ENCODE results near the gene SOX6.

SOX6 gene

DNA sequence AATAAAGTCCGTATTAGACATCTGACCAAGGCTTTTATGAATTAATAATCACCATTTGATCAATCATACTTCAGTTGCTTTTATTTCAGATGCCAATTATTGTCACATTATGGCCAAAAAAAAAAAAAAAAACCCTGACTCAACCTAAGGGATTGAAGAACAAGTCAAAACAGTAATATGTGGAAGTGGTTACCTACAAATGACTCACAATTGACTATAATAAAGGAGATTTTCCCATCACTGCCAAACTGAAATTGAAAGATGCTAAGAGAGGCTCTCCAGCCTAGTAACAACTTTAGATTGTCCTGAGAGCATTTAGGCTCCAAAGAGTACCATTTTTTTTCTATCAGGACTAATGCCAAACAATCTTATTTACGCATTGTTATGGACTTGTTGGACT, 35.2 kb downstream of the SOX6 start:
- Mint-ChIP-seq H3K27me3 (ENCODE audit: low read depth) (no peaks in the 10 kb centered on the region), H3K4me1 (ENCODE audit: low read depth) (no peaks in the 10 kb centered on the region), H3K36me3 (ENCODE audit: low read depth) (no peaks in the 10 kb centered on the region), H3K4me3 (no peak overlapping the region), H3K27ac (no peak overlapping the region), H3K9me3 (no peaks in the 10 kb centered on the region)
- DNase-seq (ENCODE audit: low spot score), result no peak

DNA sequence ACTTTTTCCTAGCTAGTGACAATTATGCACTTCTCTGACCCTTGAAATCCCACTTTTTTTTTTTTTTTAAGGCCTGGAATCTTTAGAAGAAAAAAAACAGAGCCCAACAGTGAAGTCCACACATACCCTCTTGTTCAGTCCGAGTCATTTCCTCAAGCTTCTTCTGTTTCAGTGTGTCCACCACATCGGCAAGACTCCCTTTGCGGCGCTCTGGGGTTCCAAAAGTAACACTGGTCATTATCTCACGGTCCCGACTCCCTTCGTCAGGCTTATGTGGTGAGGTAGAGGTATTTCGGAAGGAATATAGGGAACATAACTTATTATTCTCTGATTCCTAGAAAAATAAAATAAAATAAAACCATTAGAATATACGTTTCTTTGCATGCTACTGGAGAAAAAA, 38.0 kb downstream of the SOX6 start:
- Mint-ChIP-seq H3K4me3 (no peak overlapping the region), H3K9me3 (no peaks in the 10 kb centered on the region), H3K27ac (no peak overlapping the region), H3K36me3 (ENCODE audit: low read depth) (no peaks in the 10 kb centered on the region), H3K27me3 (ENCODE audit: low read depth) (no peaks in the 10 kb centered on the region), H3K4me1 (ENCODE audit: low read depth) (no peaks in the 10 kb centered on the region)
- DNase-seq (ENCODE audit: low spot score), result no peak

DNA sequence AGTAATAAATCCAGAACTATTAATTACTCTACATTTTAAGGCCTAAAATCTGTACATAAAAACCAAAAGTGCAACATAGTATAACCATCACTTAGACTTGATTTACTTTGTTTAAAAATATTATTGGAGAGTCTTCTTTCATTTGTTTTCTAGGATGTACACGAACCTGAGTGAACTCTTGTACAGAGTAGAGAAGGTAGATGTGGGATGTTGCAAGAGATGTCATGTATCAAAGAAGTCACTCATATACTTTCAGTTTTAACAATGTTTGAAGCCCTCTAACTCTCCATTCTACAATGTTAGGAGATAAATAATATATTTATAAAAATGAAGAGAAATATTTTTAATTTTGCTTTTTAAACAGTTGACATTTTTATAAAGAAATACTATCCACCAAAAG, 38.6 kb downstream of the SOX6 start:
- DNase-seq (ENCODE audit: low spot score), result no peak
- no peaks in the 10 kb centered on the region for H3K9me3 Mint-ChIP-seq
- no peaks in the 10 kb centered on the region for H3K4me1 Mint-ChIP-seq (ENCODE audit: low read depth)
- no peak overlapping the region for H3K27ac Mint-ChIP-seq
- no peaks in the 10 kb centered on the region for H3K27me3 Mint-ChIP-seq (ENCODE audit: low read depth)
- H3K4me3 Mint-ChIP-seq, result no peak overlapping the region
- no peaks in the 10 kb centered on the region for H3K36me3 Mint-ChIP-seq (ENCODE audit: low read depth)

DNA sequence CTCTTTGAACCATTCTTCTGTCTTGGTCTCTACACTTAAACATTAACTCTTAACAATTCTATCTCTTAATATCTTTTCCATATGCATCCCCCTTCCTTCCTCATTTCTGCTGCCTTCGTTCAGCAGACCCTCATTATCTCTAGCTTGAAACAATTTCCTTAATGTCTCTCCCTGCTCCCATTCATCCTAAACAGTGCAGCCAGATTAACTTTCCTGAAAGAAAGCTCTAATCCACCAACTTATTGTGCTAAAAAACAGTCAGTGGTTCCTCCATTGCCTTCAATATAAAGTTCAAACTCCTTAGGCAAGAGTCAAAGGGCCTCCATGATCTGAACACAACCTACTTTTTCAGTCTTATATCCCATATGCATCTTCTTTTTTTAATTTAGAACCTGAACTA, 42.5 kb downstream of the SOX6 start:
- no peaks in the 10 kb centered on the region for H3K4me1 Mint-ChIP-seq (ENCODE audit: low read depth)
- H3K27me3 Mint-ChIP-seq (ENCODE audit: low read depth), result no peaks in the 10 kb centered on the region
- no peak overlapping the region for H3K27ac Mint-ChIP-seq
- no peaks in the 10 kb centered on the region for H3K36me3 Mint-ChIP-seq (ENCODE audit: low read depth)
- no peak overlapping the region for H3K4me3 Mint-ChIP-seq
- no peaks in the 10 kb centered on the region for H3K9me3 Mint-ChIP-seq
- no peak for DNase-seq (ENCODE audit: low spot score)

DNA sequence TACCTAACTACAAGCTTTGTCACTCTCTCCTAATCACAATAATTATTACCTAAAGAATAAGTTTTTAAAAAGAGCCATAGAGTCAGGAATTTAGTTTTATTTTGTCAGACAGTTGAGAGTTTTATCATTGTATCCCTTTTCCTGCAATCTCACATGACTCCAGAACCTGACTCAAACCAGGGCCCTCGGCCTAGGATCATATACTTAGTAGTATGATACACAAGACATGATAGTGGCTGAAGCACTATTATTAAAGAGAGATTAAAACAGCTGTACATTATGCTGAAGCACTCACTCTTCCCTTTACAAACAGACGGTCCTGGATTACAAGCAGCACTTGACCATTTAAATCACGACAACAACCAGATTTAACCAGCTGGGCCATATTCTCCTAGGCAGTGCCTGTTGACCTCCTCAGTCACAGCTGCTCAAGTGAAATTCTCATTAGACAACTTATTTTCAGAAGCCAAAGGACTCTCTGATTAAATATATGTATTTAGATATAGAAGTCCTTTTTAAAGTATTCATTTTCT, 44.0 kb downstream of the SOX6 start:
- H3K27me3 Mint-ChIP-seq (ENCODE audit: low read depth), result no peaks in the 10 kb centered on the region
- no peak overlapping the region for H3K4me3 Mint-ChIP-seq
- DNase-seq (ENCODE audit: low spot score), result no peak
- no peaks in the 10 kb centered on the region for H3K4me1 Mint-ChIP-seq (ENCODE audit: low read depth)
- H3K36me3 Mint-ChIP-seq (ENCODE audit: low read depth), result no peaks in the 10 kb centered on the region
- H3K9me3 Mint-ChIP-seq, result no peaks in the 10 kb centered on the region
- no peak overlapping the region for H3K27ac Mint-ChIP-seq

DNA sequence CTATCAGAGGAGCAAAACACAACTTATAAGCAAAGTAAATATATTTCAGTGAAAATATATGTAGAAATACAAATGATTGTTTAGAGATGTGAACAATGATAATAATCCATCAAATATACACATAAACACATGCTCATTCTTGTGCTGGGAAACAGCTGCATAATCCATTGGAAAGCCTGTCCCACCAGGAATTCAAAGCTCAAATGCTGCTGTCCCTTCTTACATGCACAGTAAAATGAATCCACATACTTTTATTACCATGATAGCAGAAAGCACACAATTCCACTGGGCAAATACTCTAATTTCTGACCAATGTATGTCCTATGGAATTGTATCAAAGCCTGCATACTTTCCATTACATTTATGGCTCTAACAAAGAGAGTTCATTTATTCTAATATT, 44.5 kb downstream of the SOX6 start:
- Mint-ChIP-seq H3K4me1 (ENCODE audit: low read depth) (no peaks in the 10 kb centered on the region), H3K4me3 (no peak overlapping the region), H3K36me3 (ENCODE audit: low read depth) (no peaks in the 10 kb centered on the region), H3K27me3 (ENCODE audit: low read depth) (no peaks in the 10 kb centered on the region), H3K27ac (no peak overlapping the region), H3K9me3 (no peaks in the 10 kb centered on the region)
- DNase-seq (ENCODE audit: low spot score), result no peak

DNA sequence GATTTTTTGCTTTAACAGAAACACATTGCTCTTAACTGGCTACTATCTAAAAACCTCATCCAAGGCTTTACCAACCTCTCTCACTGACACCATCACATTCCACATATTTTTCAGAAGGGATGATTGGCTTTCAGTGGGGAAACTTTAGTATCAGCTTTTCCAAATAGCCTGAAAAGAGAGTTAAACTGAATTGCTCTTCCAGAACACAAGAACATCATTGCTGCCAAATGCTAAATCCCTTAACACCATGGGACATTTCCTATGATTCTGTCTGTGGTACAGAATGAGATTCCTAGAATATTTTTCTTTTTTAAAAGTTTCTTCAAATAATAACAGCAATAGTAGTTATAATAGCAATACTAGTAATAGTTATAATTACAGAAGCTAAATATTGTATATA, 45.4 kb downstream of the SOX6 start:
- Mint-ChIP-seq H3K27me3 (ENCODE audit: low read depth) (no peaks in the 10 kb centered on the region), H3K9me3 (no peaks in the 10 kb centered on the region), H3K4me3 (no peak overlapping the region), H3K27ac (no peak overlapping the region), H3K4me1 (ENCODE audit: low read depth) (no peaks in the 10 kb centered on the region), H3K36me3 (ENCODE audit: low read depth) (no peaks in the 10 kb centered on the region)
- no peak for DNase-seq (ENCODE audit: low spot score)

DNA sequence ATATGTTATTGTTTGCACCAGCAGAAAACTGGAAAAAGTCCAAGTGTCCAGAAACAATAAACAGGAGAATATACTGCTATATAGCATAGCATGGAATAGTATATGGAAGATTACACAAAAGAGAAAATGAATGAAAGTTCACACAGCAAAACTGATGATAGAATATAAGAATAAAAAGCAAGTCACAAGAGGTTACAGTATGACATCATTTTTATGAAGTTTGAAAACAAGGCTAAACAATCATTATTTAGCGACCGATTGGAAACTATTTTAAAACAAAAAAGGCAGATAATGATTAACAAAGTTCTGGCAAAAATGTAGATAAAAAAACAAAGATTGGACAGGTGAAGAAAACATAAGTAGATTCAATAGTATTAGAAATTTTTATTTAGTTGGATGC, 47.1 kb downstream of the SOX6 start:
- Mint-ChIP-seq H3K4me1 (ENCODE audit: low read depth) (no peaks in the 10 kb centered on the region), H3K27ac (no peak overlapping the region), H3K27me3 (ENCODE audit: low read depth) (no peaks in the 10 kb centered on the region), H3K36me3 (ENCODE audit: low read depth) (no peaks in the 10 kb centered on the region), H3K4me3 (no peak overlapping the region), H3K9me3 (no peaks in the 10 kb centered on the region)
- DNase-seq (ENCODE audit: low spot score), result no peak

DNA sequence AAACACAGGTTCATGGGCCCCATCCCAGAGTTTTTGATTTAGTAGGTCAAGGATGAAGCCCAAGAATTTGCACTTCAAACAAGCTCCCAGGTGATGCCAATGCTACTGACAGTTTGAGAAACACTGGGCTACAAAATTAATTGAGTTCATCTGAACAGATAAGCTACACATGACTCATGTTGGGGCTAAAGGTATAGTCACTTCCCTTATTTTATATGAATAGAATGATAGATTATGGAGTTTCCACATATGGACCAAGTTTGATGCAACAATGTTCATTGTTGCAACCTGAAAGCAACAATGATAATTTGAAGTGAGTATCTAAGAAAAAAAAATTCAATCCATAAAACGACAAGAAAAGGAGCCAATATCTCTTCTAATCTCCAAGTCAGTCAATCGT, 54.9 kb downstream of the SOX6 start:
- Mint-ChIP-seq H3K4me1 (ENCODE audit: low read depth) (no peaks in the 10 kb centered on the region), H3K9me3 (no peaks in the 10 kb centered on the region), H3K36me3 (ENCODE audit: low read depth) (no peaks in the 10 kb centered on the region), H3K27ac (no peak overlapping the region), H3K4me3 (no peak overlapping the region), H3K27me3 (ENCODE audit: low read depth) (no peaks in the 10 kb centered on the region)
- no peak for DNase-seq (ENCODE audit: low spot score)

DNA sequence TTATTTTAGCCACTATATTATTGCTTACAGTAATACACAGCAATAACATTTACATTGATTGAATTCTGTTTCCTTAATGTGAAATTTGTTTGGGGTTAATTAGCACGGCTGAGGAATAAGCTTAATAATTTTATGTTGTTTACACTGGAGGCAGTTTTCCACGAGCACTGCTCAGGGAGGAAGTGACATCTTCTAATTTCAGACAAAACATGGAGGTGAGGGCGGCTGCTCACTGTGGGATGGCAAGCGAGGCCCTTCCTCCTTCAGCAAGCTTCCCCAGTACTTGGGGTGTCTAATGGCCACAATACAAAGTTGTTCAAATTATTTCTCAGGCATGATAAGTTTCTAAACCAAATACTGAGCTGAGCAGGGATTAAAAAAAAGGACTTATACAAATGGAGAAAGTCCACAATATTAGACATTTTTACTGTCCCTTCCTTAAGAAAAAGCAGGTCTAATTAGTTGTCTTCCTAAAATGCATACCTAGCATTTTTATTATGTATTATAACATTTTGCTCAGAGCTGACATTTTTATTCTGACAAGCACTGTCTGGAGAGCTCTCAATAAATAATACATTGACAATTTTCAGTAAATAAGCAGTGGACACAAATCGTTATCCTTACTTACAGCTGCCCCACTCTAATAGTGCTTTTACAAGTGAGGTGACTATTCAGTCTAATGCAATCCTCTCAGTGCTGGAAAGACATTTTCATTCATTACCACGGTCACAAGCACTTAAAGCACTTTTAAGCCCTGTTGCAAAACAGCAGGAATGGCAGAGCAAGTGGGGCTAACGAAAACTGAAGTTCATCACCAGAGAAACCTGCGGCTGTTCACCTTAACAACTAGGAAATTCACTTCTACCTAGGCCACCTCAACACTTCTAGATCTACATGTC, 56.2 kb downstream of the SOX6 start:
- Mint-ChIP-seq H3K27me3 (ENCODE audit: low read depth) (no peaks in the 10 kb centered on the region), H3K4me3 (no peak overlapping the region), H3K36me3 (ENCODE audit: low read depth) (no peaks in the 10 kb centered on the region), H3K9me3 (no peaks in the 10 kb centered on the region), H3K27ac (no peak overlapping the region), H3K4me1 (ENCODE audit: low read depth) (no peaks in the 10 kb centered on the region)
- no peak for DNase-seq (ENCODE audit: low spot score)

DNA sequence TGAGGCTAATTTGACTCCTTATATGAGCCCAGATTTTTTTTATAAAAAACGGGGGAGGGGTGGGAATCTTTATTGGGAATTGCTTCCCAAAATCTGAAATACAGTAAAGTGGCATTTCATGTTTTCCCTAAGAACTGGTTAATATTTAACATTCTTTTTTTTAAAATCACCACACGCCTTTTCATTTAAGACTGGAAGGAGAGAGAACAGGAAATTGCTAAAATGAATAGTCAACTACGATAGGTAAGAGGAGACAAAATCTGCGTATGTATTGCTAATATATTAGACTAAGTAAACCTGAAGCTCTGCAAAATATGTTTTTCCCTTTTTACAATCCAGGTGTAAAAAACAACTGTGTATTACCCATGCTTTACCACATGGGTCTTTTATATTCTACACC, 57.0 kb downstream of the SOX6 start:
- Mint-ChIP-seq H3K4me1 (ENCODE audit: low read depth) (no peaks in the 10 kb centered on the region), H3K27me3 (ENCODE audit: low read depth) (no peaks in the 10 kb centered on the region), H3K36me3 (ENCODE audit: low read depth) (no peaks in the 10 kb centered on the region), H3K4me3 (no peak overlapping the region), H3K9me3 (no peaks in the 10 kb centered on the region), H3K27ac (no peak overlapping the region)
- DNase-seq (ENCODE audit: low spot score), result no peak

DNA sequence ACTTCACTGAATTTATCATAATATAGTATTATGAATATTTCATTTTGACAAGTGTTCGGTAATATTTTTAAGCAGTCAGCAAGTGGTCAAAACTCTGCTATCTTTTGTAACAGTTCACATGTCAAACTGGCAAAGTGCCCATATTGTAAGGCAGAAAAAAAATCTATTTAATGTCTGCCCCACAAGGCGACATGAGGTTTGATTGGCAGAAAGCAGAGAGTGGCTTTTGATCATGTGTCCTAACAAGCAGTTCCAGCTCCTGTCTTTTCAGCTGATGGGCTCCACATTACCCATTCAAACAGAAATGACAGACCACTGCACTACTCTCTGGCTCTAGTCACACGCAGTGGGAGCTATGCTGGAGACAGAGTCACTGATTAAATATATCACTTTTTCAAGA, 59.0 kb downstream of the SOX6 start:
- Mint-ChIP-seq H3K27me3 (ENCODE audit: low read depth) (no peaks in the 10 kb centered on the region), H3K4me3 (no peak overlapping the region), H3K36me3 (ENCODE audit: low read depth) (no peaks in the 10 kb centered on the region), H3K27ac (no peak overlapping the region), H3K9me3 (no peaks in the 10 kb centered on the region), H3K4me1 (ENCODE audit: low read depth) (no peaks in the 10 kb centered on the region)
- no peak for DNase-seq (ENCODE audit: low spot score)

DNA sequence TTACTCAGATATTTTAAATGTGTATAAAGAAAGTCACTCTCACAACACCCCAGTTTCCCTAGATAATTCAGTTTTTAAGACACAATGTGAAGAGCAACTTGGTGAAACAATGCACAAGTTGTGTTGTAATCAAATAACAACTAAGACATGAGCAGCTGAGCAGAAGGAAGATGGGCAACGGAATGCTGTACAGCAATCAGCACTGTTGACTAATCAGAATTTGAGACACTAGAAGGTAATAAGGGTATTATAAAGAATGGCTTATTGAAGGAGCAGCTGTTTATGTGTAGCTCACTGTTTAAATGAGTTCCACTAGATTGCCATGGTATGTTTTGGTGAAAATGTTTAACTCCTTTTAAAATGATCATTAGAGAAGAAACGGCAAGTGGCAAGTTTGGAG, 60.1 kb downstream of the SOX6 start:
- Mint-ChIP-seq H3K4me3 (no peak overlapping the region), H3K27me3 (ENCODE audit: low read depth) (no peaks in the 10 kb centered on the region), H3K9me3 (no peaks in the 10 kb centered on the region), H3K27ac (no peak overlapping the region), H3K36me3 (ENCODE audit: low read depth) (no peaks in the 10 kb centered on the region), H3K4me1 (ENCODE audit: low read depth) (no peaks in the 10 kb centered on the region)
- DNase-seq (ENCODE audit: low spot score), result no peak

DNA sequence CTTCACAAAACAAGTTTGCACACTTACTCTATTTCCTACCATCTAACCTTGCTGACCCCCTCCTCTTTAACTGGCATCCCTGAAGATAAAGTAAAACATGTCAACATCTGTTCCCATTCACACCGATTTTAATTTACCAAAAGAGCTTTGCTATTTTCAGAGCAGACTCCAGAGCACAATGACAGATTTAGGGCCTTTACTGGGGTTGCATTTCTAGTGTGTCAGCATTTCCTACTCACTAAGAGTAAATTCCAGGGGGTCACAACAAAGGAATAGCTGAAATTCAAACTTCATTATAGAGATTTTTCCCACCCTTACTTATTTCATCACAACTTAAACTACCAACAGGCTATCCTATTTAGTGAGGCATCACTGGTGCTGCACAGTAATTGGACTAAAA, 60.8 kb downstream of the SOX6 start:
- no peaks in the 10 kb centered on the region for H3K4me1 Mint-ChIP-seq (ENCODE audit: low read depth)
- no peak overlapping the region for H3K27ac Mint-ChIP-seq
- H3K27me3 Mint-ChIP-seq (ENCODE audit: low read depth), result no peaks in the 10 kb centered on the region
- H3K9me3 Mint-ChIP-seq, result no peaks in the 10 kb centered on the region
- no peak overlapping the region for H3K4me3 Mint-ChIP-seq
- no peak for DNase-seq (ENCODE audit: low spot score)
- H3K36me3 Mint-ChIP-seq (ENCODE audit: low read depth), result no peaks in the 10 kb centered on the region

DNA sequence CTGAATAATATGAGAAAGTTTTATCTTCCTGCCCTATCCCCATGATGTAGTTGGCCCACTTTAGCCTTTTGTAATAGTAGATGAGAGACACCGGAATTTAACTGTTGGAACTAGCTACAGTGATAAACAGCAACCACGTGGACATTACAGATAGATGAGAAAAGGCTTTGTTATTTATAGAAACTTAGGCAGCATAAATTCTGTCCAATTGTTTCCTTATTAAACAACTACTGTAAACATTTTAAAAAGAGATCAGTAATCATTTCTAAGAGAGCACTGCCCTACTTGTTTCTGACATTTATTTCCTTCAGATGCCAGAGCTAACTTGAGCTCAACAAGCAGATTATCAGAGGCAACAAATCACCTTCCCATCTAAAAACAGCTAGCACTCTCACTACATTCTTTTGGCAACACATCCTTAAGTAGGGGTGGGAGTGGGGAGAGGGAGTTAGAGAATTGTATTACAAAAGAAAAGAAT, 63.1 kb downstream of the SOX6 start:
- no peaks in the 10 kb centered on the region for H3K4me1 Mint-ChIP-seq (ENCODE audit: low read depth)
- H3K27me3 Mint-ChIP-seq (ENCODE audit: low read depth), result no peaks in the 10 kb centered on the region
- no peaks in the 10 kb centered on the region for H3K36me3 Mint-ChIP-seq (ENCODE audit: low read depth)
- no peaks in the 10 kb centered on the region for H3K9me3 Mint-ChIP-seq
- H3K4me3 Mint-ChIP-seq, result no peak overlapping the region
- no peak for DNase-seq (ENCODE audit: low spot score)
- H3K27ac Mint-ChIP-seq, result no peak overlapping the region

All from T-helper 2 cell treated with Interferon-gamma antibody and Interleukin-4, amounts not matched to agents 5 μg/mL and 100 μg/mL, for 36 hours (primary cell).